Mesothelial cell of epicardium (in vitro differentiated cells): ENCODE data around the gene P2RY2. TPM values are rescaled to one million over a fixed set of nuclear protein-coding genes. Genes with fewer than 3 reads are reported as not detected.

Source experiments
- DNase-seq, 2 experiments: peaks; one replicate each; pipeline ENCODE4 v3.0.0; 2021; ENCODE audit warnings: low spot score in 2 of 2; ENCODE audit not compliant: unreplicated experiment in 2 of 2
- H3K27ac Mint-ChIP-seq: 2 replicates; pipeline ENCODE4 v1.8.0; 2021; ENCODE audit warnings: mixed read lengths
- H3K27me3 Mint-ChIP-seq: 2 replicates; pipeline ENCODE4 v1.8.0; 2021; ENCODE audit warnings: low read depth, mixed read lengths
- H3K36me3 Mint-ChIP-seq: 2 replicates; pipeline ENCODE4 v1.8.0; 2021; ENCODE audit warnings: mixed read lengths
- H3K4me1 Mint-ChIP-seq: 2 replicates; pipeline ENCODE4 v1.8.0; 2021; ENCODE audit warnings: mixed read lengths
- H3K4me3 Mint-ChIP-seq: 2 replicates; pipeline ENCODE4 v1.8.0; 2021; ENCODE audit warnings: mild to moderate bottlenecking, moderate library complexity, mixed read lengths
- H3K9me3 Mint-ChIP-seq: 2 replicates; pipeline ENCODE4 v1.8.0; 2021; ENCODE audit warnings: mixed read lengths
- total RNA-seq: library from RNA; stranded (reverse); gene quantifications from 3 replicates; pipeline ENCODE4 v1.2.1, GENCODE V29; 2021
- TF ChIP-seq, protein P1 (sequence below): fragments of 200-600 bp; sonication (generic); IDR thresholded peaks from one replicate; pipeline ENCODE4 v1.5.0; 2021; ENCODE audit warnings: antibody characterized with exemption; ENCODE audit not compliant: unreplicated experiment

The P2RY2 gene
- total RNA-seq, 1 donor from 2014 or later, result 4.5 TPM

DNA sequence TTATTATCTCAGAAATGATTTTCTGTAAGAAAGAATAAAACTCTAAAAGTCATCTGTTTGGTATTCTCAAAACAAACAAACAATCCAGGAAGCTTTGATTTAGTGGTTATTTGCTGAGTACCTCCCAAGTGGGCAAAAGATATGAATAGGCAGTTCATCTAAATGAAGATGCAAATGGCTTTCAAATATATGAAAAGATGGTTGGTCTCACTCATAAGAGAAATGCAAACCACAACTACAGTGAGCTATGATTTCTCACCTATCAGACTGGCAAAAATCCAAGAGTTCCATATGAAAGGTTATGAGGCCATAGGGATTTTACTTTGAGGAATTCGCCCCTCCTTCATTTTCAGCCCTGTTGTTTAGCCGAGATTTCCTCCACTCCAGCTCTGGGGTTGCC lies 11.3 kb upstream of the P2RY2 start:
- TF ChIP-seq, protein P1, sequence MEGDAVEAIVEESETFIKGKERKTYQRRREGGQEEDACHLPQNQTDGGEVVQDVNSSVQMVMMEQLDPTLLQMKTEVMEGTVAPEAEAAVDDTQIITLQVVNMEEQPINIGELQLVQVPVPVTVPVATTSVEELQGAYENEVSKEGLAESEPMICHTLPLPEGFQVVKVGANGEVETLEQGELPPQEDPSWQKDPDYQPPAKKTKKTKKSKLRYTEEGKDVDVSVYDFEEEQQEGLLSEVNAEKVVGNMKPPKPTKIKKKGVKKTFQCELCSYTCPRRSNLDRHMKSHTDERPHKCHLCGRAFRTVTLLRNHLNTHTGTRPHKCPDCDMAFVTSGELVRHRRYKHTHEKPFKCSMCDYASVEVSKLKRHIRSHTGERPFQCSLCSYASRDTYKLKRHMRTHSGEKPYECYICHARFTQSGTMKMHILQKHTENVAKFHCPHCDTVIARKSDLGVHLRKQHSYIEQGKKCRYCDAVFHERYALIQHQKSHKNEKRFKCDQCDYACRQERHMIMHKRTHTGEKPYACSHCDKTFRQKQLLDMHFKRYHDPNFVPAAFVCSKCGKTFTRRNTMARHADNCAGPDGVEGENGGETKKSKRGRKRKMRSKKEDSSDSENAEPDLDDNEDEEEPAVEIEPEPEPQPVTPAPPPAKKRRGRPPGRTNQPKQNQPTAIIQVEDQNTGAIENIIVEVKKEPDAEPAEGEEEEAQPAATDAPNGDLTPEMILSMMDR, result no peak
- H3K4me1 Mint-ChIP-seq, result peaks cover 22% of the 10 kb centered on the region

DNA sequence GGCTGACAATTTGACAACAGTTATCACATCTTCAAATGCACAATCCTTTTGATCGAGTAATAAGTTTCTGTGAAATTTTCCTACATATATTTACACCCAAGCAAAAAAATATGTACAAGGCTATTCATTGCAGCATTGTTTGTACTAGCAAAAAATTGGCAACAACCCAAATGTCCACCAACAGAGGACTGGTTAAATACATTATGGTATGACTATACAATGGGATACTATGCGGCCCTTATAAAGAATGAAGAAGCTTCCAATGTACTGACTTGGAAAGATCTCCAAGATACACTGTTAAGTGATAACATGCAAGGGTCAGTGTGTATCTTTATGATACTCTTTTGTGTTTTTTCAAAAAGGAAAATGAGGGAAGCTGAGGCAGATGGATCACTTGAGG lies 8.2 kb upstream of the P2RY2 start:
- Mint-ChIP-seq H3K9me3 (peaks cover 4% of the 10 kb centered on the region), H3K27ac (no peak overlapping the region), H3K4me3 (no peak overlapping the region), H3K27me3 (no peaks in the 10 kb centered on the region), H3K36me3 (peaks cover 1% of the 10 kb centered on the region), H3K4me1 (peaks cover 32% of the 10 kb centered on the region)
- TF ChIP-seq, protein P1, result no peak
- no peak for DNase-seq

More for the DNA sequence above, 11.3 kb upstream of the P2RY2 start:
- Mint-ChIP-seq H3K9me3 (peaks cover 4% of the 10 kb centered on the region), H3K4me3 (no peak overlapping the region), H3K27ac (peak overlapping the region; percentile 49), H3K36me3 (peaks cover 1% of the 10 kb centered on the region), H3K27me3 (no peaks in the 10 kb centered on the region)
- no peak for DNase-seq

DNA sequence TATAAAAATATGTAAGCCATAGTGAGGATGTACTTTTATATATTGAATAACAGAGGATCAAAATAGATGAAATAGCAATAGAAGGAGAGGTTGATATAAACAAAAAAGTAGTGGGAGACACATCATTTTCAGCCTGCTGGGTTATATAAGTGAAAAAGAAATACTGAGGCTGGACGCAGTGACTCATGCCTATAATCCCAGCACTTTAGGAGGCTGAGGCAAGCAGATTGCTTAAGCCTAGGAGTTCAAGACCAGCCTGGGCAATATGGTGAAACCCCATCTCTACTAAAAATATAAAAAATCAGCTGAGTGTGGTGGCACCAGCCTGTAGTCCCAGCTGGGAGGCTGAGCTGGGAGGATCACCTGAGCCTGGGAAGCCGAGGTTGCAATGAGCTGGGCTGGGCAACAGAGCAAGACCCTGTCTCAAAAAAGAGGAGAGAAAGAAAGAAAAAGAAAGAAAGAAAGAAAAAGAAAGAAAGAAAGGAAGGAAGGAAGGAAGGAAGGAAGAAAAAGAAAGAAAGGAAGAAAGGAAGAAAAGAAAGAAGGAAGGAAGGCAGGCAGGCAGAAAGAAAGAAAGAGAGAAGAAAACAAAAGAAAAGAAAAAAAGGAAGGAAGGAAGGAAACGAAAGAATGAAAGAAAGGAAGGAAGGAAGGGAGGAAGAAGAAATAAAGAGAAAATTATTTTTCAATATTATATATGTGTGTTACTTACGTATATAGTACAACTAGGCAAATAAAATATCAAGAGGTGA lies 7.0 kb upstream of the P2RY2 start:
- peaks cover 4% of the 10 kb centered on the region for H3K9me3 Mint-ChIP-seq
- no peak overlapping the region for H3K27ac Mint-ChIP-seq
- no peak for DNase-seq
- no peaks in the 10 kb centered on the region for H3K27me3 Mint-ChIP-seq
- H3K36me3 Mint-ChIP-seq, result peaks cover 1% of the 10 kb centered on the region
- peaks cover 32% of the 10 kb centered on the region for H3K4me1 Mint-ChIP-seq
- TF ChIP-seq, protein P1, result no peak
- H3K4me3 Mint-ChIP-seq, result no peak overlapping the region

DNA sequence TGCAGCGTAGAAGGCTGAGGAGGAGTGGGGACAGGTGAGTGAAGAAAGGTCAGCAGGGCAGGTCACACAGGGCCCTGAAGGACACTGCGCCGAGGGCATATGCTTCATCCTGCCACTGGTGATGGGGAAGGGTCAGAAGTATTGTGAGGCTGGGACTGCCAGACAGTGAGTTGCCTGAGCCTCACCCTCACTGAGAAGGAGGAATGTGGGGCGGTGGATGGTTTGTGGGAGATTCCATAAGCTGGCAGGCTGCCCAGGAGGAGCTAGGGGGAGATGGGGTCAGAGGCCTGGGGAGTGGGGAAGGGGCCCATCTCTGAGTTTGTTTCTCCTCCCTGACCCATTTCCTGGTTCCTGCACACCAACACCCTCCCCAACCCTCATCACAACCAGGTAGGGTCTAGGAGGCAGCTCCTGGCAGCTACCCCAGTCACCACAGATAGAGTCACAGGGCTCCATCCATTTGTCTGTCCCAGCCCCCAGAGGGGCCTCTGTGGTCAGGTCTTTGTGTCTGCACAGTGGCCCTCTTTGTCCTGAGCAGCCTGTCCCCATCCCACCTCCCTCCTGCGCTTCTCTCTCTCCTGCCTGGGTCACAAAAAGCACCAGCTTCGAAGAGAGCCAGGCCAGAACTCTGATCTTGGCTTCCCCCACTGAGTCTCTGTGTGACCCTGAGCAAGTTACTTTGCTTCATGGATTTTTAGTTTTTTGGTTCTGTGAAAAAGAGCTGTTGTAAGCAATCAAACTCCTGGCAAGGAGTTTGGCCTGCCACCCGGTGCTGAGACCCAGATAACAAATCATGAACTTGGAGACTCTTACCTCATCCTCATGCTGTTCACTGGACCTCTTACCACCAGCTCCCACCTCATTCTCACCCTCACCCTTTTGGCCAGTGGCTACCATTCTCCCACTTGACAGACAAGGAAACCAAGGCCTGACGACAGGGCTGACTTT lies 4.6 kb upstream of the P2RY2 start:
- Mint-ChIP-seq H3K9me3 (peaks cover 4% of the 10 kb centered on the region), H3K27ac (peak overlapping the region; percentile 85), H3K4me3 (no peak overlapping the region), H3K4me1 (peaks cover 30% of the 10 kb centered on the region), H3K36me3 (no peaks in the 10 kb centered on the region), H3K27me3 (peaks cover 8% of the 10 kb centered on the region)
- DNase-seq, result no peak
- TF ChIP-seq, protein P1, result no peak

DNA sequence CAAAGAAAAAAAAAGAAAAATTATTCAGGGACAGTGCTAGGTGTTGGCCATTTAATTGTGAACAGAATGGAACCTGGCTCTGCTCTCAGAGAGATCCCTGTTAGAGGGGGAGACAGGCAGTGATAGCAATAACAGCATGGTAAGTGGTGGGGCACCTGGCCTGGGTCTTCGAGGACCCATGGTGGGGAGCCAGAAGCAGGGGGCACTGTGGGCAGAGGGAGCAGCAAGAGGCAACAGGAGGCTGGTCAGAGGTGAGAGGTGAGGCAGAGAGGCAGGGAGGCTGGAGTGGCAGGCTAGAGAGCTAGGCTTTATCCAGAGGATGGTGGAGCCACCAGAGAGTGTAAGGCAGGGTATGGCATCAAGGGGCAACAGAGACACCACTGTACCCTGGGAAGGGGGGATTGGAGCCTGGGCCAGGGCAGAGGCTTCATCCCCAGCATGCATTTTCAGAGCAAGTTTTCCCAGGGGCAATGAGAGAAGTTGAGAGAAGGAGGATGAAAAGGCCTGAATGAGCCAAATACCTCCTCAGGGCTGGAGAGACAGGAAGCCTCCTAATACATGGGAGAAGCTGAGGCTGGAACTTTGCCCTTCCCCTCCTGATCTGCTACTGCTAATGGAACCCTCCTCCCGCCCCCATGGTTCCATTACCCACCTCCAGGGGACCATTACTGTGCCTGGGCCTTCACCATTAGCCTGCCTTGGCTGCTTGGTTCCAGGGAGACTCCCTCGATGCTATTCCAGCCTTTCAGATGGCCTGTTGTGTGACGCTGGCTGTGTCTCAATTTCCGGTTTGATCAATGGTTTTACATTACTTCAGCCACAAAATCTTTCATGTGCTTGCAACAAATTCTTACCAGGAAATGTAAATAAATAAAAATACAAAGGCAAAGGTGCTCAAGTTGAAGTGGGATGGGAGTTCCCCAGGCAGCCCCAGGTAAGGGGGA lies 2.6 kb upstream of the P2RY2 start:
- TF ChIP-seq, protein P1, result no peak
- no peak for DNase-seq
- Mint-ChIP-seq H3K36me3 (no peaks in the 10 kb centered on the region), H3K4me1 (peaks cover 44% of the 10 kb centered on the region), H3K9me3 (no peaks in the 10 kb centered on the region), H3K4me3 (no peak overlapping the region), H3K27me3 (peaks cover 24% of the 10 kb centered on the region), H3K27ac (no peak overlapping the region)
